T-helper 2 cell (primary cell): ENCODE data around the gene SLC26A8.
A peak's percentile ranks its signal among the peaks of the same experiment; 100 is the strongest.

Source experiments
- DNase-seq, 5 experiments: peaks; one replicate each; pipeline versions ENCODE4 v3.0.0 to v3.0.0-alpha.2; 2012 to 2022
- total RNA-seq, 2 donors: gene quantifications; one replicate each; lab custom pipeline; 2026; lab: John Stamatoyannopoulos, UW

The SLC26A8 gene
- total RNA-seq: 0 to 0.07 reads per million in 2 donors

- no peak for DNase-seq
Observed at GRCh38 chr6:36023996-36024795, at the start of gene SLC26A8. TSS of gene SLC26A8 (minus strand) at chr6:36024641. CDS start at chr6:36019707, 4,934 bp downstream.

- DNase-seq: no peak
Observed at GRCh38 chr6:36073587-36073986, 49.1 kb upstream of the SLC26A8 start.

- no peak for DNase-seq
Observed at GRCh38 chr6:36072681-36073080, 48.2 kb upstream of the SLC26A8 start.

- no peak for DNase-seq
Observed at GRCh38 chr6:36071714-36072113, 47.3 kb upstream of the SLC26A8 start.

- DNase-seq: no peak
Observed at GRCh38 chr6:36071281-36071680, 46.8 kb upstream of the SLC26A8 start.

GRCh38 chr6:36070252-36070651 lies 45.8 kb upstream of the SLC26A8 start:
- DNase-seq: no peak

- DNase-seq: no peak
Observed at GRCh38 chr6:36069573-36069972, 45.1 kb upstream of the SLC26A8 start.

- DNase-seq: no peak
Observed at GRCh38 chr6:36068586-36068985, 44.1 kb upstream of the SLC26A8 start.

- DNase-seq: no peak
Observed at GRCh38 chr6:36068012-36068392, 43.6 kb upstream of the SLC26A8 start.

GRCh38 chr6:36067374-36068011 lies 43.1 kb upstream of the SLC26A8 start:
- peak in 1 of 5 experiments; percentile 3 for DNase-seq

GRCh38 chr6:36066817-36067216 lies 42.4 kb upstream of the SLC26A8 start:
- no peak for DNase-seq

- no peak for DNase-seq
Observed at GRCh38 chr6:36065916-36066315, 41.5 kb upstream of the SLC26A8 start.

- no peak for DNase-seq
Observed at GRCh38 chr6:36064770-36065396, 40.4 kb upstream of the SLC26A8 start.

- DNase-seq: no peak
Observed at GRCh38 chr6:36063318-36064060, 39.0 kb upstream of the SLC26A8 start.

- DNase-seq: no peak
Observed at GRCh38 chr6:36062247-36062646, 37.8 kb upstream of the SLC26A8 start.

- no peak for DNase-seq
Observed at GRCh38 chr6:36061236-36061635, 36.8 kb upstream of the SLC26A8 start.

- no peak for DNase-seq
Observed at GRCh38 chr6:36056178-36056577, 31.7 kb upstream of the SLC26A8 start.

GRCh38 chr6:36054956-36055355 lies 30.5 kb upstream of the SLC26A8 start:
- no peak for DNase-seq

GRCh38 chr6:36054415-36054814 lies 30.0 kb upstream of the SLC26A8 start:
- no peak for DNase-seq

GRCh38 chr6:36053878-36054277 lies 29.4 kb upstream of the SLC26A8 start:
- DNase-seq: no peak

- no peak for DNase-seq
Observed at GRCh38 chr6:36052097-36052496, 27.7 kb upstream of the SLC26A8 start.

- DNase-seq: no peak
Observed at GRCh38 chr6:36050947-36051710, 26.7 kb upstream of the SLC26A8 start.
